ENCODE measurements around the gene SENP6. TPM values are rescaled to one million over a fixed set of nuclear protein-coding genes. Genes with fewer than 3 reads are reported as not detected.

The SENP6 gene
- total and polyA plus RNA-seq, 9 of the 15 experiments (the other 6 are each of a cell fraction or from before 2014, with no cell fraction given), result 11.1 to 79.4 (median 46.8) TPM

- TF ChIP-seq RBM14 (IDR thresholded peaks at IDR 0.05; ENCODE audit: borderline replicate concordance, insufficient read depth, low read depth, low read length), result no peak
- no peak for TF ChIP-seq CHD7 (IDR thresholded peaks at IDR 0.05; ENCODE audit: low read depth, low read length)
- no peak for TF ChIP-seq MCM3 (IDR thresholded peaks at IDR 0.05)
- no peak for TF ChIP-seq HLTF (IDR thresholded peaks at IDR 0.05)
- TF ChIP-seq ZNF780A (CRISPR knock-in tag; IDR thresholded peaks at IDR 0.05), result no peak
- no peak for TF ChIP-seq MBD1 (CRISPR knock-in tag; IDR thresholded peaks at IDR 0.05)
- TF ChIP-seq DACH1 (IDR thresholded peaks at IDR 0.05; ENCODE audit: partially characterized antibody), result no peak
- TF ChIP-seq FOXO4 (CRISPR knock-in tag; IDR thresholded peaks at IDR 0.05), result 0 out of 2 replicates have a peak, but pooled peaks have one; percentile 64
- TF ChIP-seq ZBTB7A (IDR thresholded peaks at IDR 0.05; ENCODE audit: borderline replicate concordance, control insufficient read depth, low read depth, low read length), result peak; percentile 80; the same call in 1 of the 2 replicates
- no peak for TF ChIP-seq KAT2B (IDR thresholded peaks at IDR 0.05; ENCODE audit: low read depth, low read length)
- peak; percentile 95 for TF ChIP-seq RBFOX2 (IDR thresholded peaks at IDR 0.05; ENCODE audit: low read depth, low read length)
- TF ChIP-seq RBBP5 (IDR thresholded peaks at IDR 0.05; ENCODE audit: borderline replicate concordance, insufficient read depth, low read length, poor library complexity, severe bottlenecking), result peak; percentile 91
Observed at GRCh38 chr6:75601304-75602245, at the start of gene SENP6 (continued).

All from K562 (cell line).